Measurements from ENCODE around the gene PCDHGA8.

GRCh38 chr5:141419074-141419880 is 26.8 kb downstream of the PCDHGA8 start:
- no peak for TF ChIP-seq CTCF (IDR thresholded peaks at IDR 0.05)
- TF ChIP-seq POLR2A (IDR thresholded peaks at IDR 0.05): no peak

All from upper lobe of left lung (tissue), 4 donors.